Neural progenitor cell (in vitro differentiated cells): ENCODE measurements around the gene KLHL3. TPM values are rescaled to one million over a fixed set of nuclear protein-coding genes. Genes with fewer than 3 reads are reported as not detected.

ENCODE experiments used
- DNase-seq: peaks from one replicate; pipeline ENCODE4 v3.0.0-alpha.2; 2016; ENCODE audit warnings: low spot score
- H2AFZ ChIP-seq: fragments of 200-600 bp; sonication (generic); replicated peaks from 2 replicates; pipeline ENCODE4 v1.6.1; 2016; ENCODE audit warnings: antibody characterized with exemption
- H3F3A ChIP-seq: fragments of 200-600 bp; sonication (generic); 2 replicates; pipeline ENCODE4 v1.6.1; 2016; ENCODE audit warnings: antibody characterized with exemption, low read depth
- H3K27ac ChIP-seq: fragments of 200-600 bp; sonication (generic); 2 replicates; pipeline ENCODE4 v1.5.1; 2016; ENCODE audit warnings: mild to moderate bottlenecking
- H3K27me3 ChIP-seq: fragments of 200-600 bp; sonication (generic); 2 replicates; pipeline ENCODE4 v1.6.1; 2016; ENCODE audit warnings: mild to moderate bottlenecking, moderate library complexity
- H3K36me3 ChIP-seq: fragments of 200-600 bp; sonication (generic); 2 replicates; pipeline ENCODE4 v1.5.1; 2016
- H3K4me1 ChIP-seq: fragments of 200-600 bp; sonication (generic); 2 replicates; pipeline ENCODE4 v1.6.1; 2016; ENCODE audit warnings: mixed run types
- H3K4me2 ChIP-seq: fragments of 200-600 bp; sonication (generic); 2 replicates; pipeline ENCODE4 v1.6.1; 2016
- H3K4me3 ChIP-seq: fragments of 200-600 bp; sonication (generic); 2 replicates; pipeline ENCODE4 v1.5.1; 2016
- H3K79me2 ChIP-seq: fragments of 200-600 bp; sonication (generic); 2 replicates; pipeline ENCODE4 v1.6.1; 2016; ENCODE audit warnings: low read depth
- H3K9ac ChIP-seq: fragments of 200-600 bp; sonication (generic); 2 replicates; pipeline ENCODE4 v1.6.1; 2016
- H3K9me3 ChIP-seq: fragments of 200-600 bp; sonication (generic); 2 replicates; pipeline ENCODE4 v1.5.1; 2016; ENCODE audit warnings: low read depth
- H4K20me1 ChIP-seq: fragments of 200-600 bp; sonication (generic); 2 replicates; pipeline ENCODE4 v1.6.1; 2016; ENCODE audit warnings: low read depth
- H3K27ac Mint-ChIP-seq: 3 replicates; pipeline ENCODE4 v1.8.0; 2021; ENCODE audit warnings: mixed read lengths
- H3K27me3 Mint-ChIP-seq: 2 replicates; pipeline ENCODE4 v1.8.0; 2022; ENCODE audit warnings: low read depth, mild to moderate bottlenecking, inconsistent platforms, moderate library complexity, mixed read lengths; ENCODE audit not compliant: insufficient read depth
- H3K36me3 Mint-ChIP-seq: 3 replicates; pipeline ENCODE4 v1.8.0; 2021; ENCODE audit warnings: mixed read lengths
- H3K4me1 Mint-ChIP-seq: 3 replicates; pipeline ENCODE4 v1.8.0; 2021; ENCODE audit warnings: mixed read lengths
- H3K4me3 Mint-ChIP-seq: 3 replicates; pipeline ENCODE4 v1.8.0; 2021; ENCODE audit warnings: mild to moderate bottlenecking, moderate library complexity, mixed read lengths
- H3K9me3 Mint-ChIP-seq: 3 replicates; pipeline ENCODE4 v1.8.0; 2020; ENCODE audit warnings: mixed read lengths
- CTCF ChIP-seq: fragments of 200-600 bp; sonication (generic); IDR thresholded peaks from 2 replicates; pipeline ENCODE4 v1.5.1; 2017; ENCODE audit warnings: antibody characterized with exemption, mild to moderate bottlenecking
- EZH2 ChIP-seq: fragments of 200-600 bp; sonication (generic); IDR thresholded peaks from 2 replicates; pipeline ENCODE4 v1.6.1; 2017; ENCODE audit warnings: antibody characterized with exemption, mild to moderate bottlenecking, moderate library complexity
- EZH2phosphoT487 ChIP-seq: fragments of 200-600 bp; sonication (generic); IDR thresholded peaks from 2 replicates; pipeline ENCODE4 v1.6.1; 2017; ENCODE audit warnings: antibody characterized with exemption
- total RNA-seq: library from RNA; depleted of rRNA; stranded (reverse); fragments of >200 nt; gene quantifications from 2 replicates; pipeline ENCODE4 v1.2.3, GENCODE V29; 2015; ENCODE audit warnings: low replicate concordance

The KLHL3 gene
- total RNA-seq, 1 donor from 2014 or later: 26.8 TPM

- H3K4me1 ChIP-seq: peaks cover 6% of the 10 kb centered on the region
- H3K27ac ChIP-seq: no peak overlapping the region
- no peaks in the 10 kb centered on the region for H4K20me1 ChIP-seq
- H3F3A ChIP-seq: no peaks in the 10 kb centered on the region
- no peak overlapping the region for H3K9ac ChIP-seq
- DNase-seq: no peak
- Mint-ChIP-seq H3K36me3 (no peaks in the 10 kb centered on the region), H3K27me3 (peaks cover under 1% of the 10 kb centered on the region), H3K4me3 (no peak overlapping the region), H3K9me3 (no peaks in the 10 kb centered on the region), H3K4me1 (peaks cover 14% of the 10 kb centered on the region), H3K27ac (no peak overlapping the region)
- H3K4me3 ChIP-seq: no peak overlapping the region
- TF ChIP-seq EZH2 (no peak), CTCF (no peak), EZH2phosphoT487 (no peak)
- H3K9me3 ChIP-seq: no peaks in the 10 kb centered on the region
- no peak overlapping the region for H2AFZ ChIP-seq
- no peaks in the 10 kb centered on the region for H3K79me2 ChIP-seq
- H3K4me2 ChIP-seq: no peak overlapping the region
- H3K36me3 ChIP-seq: no peaks in the 10 kb centered on the region
- no peaks in the 10 kb centered on the region for H3K27me3 ChIP-seq
Observed at GRCh38 chr5:137609127-137609526, 126.8 kb downstream of the KLHL3 start.

- Histone ChIP-seq H3K79me2 (no peaks in the 10 kb centered on the region), H3K9ac (no peak overlapping the region)
- H3K27me3 Mint-ChIP-seq: no peaks in the 10 kb centered on the region
Observed at GRCh38 chr5:137607771-137608170, 128.1 kb downstream of the KLHL3 start.

DNA sequence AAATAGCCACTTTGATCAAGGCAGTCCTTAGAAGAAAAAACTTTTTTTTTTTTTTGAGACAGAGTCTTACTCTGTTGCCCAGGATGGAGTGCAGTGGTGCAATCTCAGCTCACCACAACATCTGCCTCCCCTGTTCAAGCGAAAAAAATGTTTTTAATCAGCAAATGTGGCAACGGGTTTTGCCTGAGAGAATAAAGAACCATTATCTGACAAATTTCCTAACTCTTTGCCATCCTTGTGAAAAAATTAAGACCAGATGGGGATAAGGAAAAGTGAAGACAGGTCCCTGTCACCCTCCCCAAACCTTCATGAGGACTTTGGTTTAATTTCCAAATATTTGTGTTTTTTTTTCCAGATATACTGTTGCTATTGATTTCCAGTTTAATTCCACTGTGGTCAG, 129.5 kb downstream of the KLHL3 start:
- Mint-ChIP-seq H3K36me3 (no peaks in the 10 kb centered on the region), H3K4me3 (no peak overlapping the region), H3K27ac (no peak overlapping the region), H3K4me1 (peaks cover 14% of the 10 kb centered on the region), H3K9me3 (no peaks in the 10 kb centered on the region), H3K27me3 (no peaks in the 10 kb centered on the region)
- Histone ChIP-seq H3K79me2 (no peaks in the 10 kb centered on the region), H3K4me1 (peaks cover 6% of the 10 kb centered on the region), H3K4me2 (no peak overlapping the region), H3K36me3 (no peaks in the 10 kb centered on the region), H3K4me3 (no peak overlapping the region), H4K20me1 (no peaks in the 10 kb centered on the region), H3K27ac (no peak overlapping the region), H3K9me3 (no peaks in the 10 kb centered on the region), H2AFZ (no peak overlapping the region), H3K27me3 (no peaks in the 10 kb centered on the region), H3K9ac (no peak overlapping the region), H3F3A (no peaks in the 10 kb centered on the region)
- DNase-seq: no peak
- TF ChIP-seq EZH2phosphoT487: no peak
- TF ChIP-seq EZH2: no peak
- no peak for TF ChIP-seq CTCF

More at GRCh38 chr5:137607771-137608170, 128.1 kb downstream of the KLHL3 start:
- Histone ChIP-seq H3K9me3 (no peaks in the 10 kb centered on the region), H3K4me1 (peaks cover 6% of the 10 kb centered on the region), H3K27me3 (no peaks in the 10 kb centered on the region), H3F3A (no peaks in the 10 kb centered on the region), H3K4me2 (no peak overlapping the region), H4K20me1 (no peaks in the 10 kb centered on the region), H3K36me3 (no peaks in the 10 kb centered on the region), H3K4me3 (no peak overlapping the region), H2AFZ (no peak overlapping the region), H3K27ac (no peak overlapping the region)
- H3K4me1 Mint-ChIP-seq: peaks cover 14% of the 10 kb centered on the region
- no peaks in the 10 kb centered on the region for H3K9me3 Mint-ChIP-seq
- H3K36me3 Mint-ChIP-seq: no peaks in the 10 kb centered on the region
- H3K27ac Mint-ChIP-seq: no peak overlapping the region
- H3K4me3 Mint-ChIP-seq: no peak overlapping the region
- DNase-seq: no peak
- TF ChIP-seq EZH2 (no peak), EZH2phosphoT487 (no peak), CTCF (no peak)
